Lower lobe of right lung (tissue), 2 donors: ENCODE results near the gene CABLES2. TPM values are rescaled to one million over a fixed set of nuclear protein-coding genes. Genes with fewer than 3 reads are reported as not detected.

Experiments
- ATAC-seq, 2 donors: fragments of 200-7000 bp; cut with Tn5 transposase; one replicate each; pipeline ENCODE4 v1.9.1; 2020 to 2022; ENCODE audit warnings: mild to moderate bottlenecking in 2 of 2, moderate library complexity in 2 of 2
- DNase-seq: peaks from one replicate; pipeline ENCODE4 v3.0.0-alpha.2; 2020
- H3K27ac ChIP-seq: fragments of 200-600 bp; one replicate; pipeline ENCODE4 v1.8.0; 2022
- H3K27me3 ChIP-seq: fragments of 200-600 bp; one replicate; pipeline ENCODE4 v1.8.0; 2022; ENCODE audit warnings: low read depth
- H3K36me3 ChIP-seq: fragments of 200-600 bp; one replicate; pipeline ENCODE4 v1.8.0; 2022; ENCODE audit warnings: mild to moderate bottlenecking
- H3K4me1 ChIP-seq: fragments of 200-600 bp; one replicate; pipeline ENCODE4 v1.8.0; 2022
- H3K4me3 ChIP-seq: fragments of 200-600 bp; one replicate; pipeline ENCODE4 v1.8.0; 2022; ENCODE audit warnings: mild to moderate bottlenecking
- H3K9me3 ChIP-seq: fragments of 200-600 bp; one replicate; pipeline ENCODE4 v1.8.0; 2022
- intact Hi-C: fragments of 100-400 bp; cut with DNase I; formaldehyde crosslinking; loops from one replicate; pipeline ENCODE4 v1.11.0; 2022
- total RNA-seq: library from RNA; stranded (reverse); fragmentation: NEBNext Ultra II Directional; extraction: Animal tissue kit (Norgen Biotek cat#: 25700); gene quantifications from one replicate; pipeline ENCODE4 v1.2.1, GENCODE V29; 2021
- TF ChIP-seq, protein P1 (sequence below): fragments of 200-600 bp; IDR thresholded peaks from one replicate; pipeline ENCODE4 v1.8.0; 2022; ENCODE audit warnings: antibody characterized with exemption, mild to moderate bottlenecking
- donor health status: DM: no; HTN: yes; CAD: no; lungs with severe emphysema.

Gene CABLES2
- total RNA-seq, 1 donor from 2014 or later, result 4.5 TPM

DNA sequence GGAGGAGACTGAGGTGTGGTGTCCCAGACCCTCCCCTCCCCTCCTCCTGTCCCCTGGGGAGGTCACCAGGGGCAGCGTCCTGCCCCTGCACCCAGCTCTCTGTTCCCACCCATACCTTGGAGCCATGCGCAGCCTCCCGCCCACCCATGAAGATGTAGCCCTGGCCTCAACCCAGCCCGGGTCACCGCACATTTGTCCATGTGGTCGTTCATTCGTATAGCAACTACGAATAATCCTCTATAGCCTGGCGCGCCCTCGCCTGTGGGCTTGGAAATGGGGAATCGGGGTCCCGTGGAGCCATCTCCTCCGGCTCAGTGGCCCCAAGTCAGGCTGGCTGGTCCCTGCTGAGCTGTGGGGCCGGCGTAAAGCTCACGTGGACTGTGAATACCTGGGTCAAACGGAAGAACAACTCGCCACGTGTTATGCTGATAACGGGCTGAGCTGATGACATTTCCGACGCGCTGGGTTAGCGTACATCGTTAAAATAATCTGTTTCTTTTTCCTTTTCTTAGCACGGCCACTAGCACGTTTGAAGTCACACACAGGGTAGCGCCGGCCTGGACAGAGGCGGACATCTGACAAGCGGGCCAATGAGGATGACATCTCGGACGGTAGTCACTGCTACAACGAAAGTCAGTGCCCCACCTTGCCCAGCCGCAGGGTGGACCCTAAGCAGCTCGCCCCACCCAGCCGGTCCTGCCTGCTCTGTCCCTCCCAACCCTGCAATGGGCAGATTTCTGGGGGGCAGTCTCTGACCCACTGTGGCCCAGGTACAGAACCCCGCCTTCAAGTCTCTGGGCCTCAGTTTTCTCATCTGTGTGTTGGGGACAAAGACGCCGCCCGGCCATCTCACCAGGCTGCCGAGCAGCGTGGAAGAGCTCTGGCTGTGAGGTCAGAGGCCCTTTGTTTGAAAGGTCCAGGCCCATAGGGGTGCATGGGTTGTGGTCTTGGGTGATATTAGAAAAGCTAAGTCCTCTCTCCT lies 40.1 kb upstream of the CABLES2 start:
- TF ChIP-seq, protein P1, sequence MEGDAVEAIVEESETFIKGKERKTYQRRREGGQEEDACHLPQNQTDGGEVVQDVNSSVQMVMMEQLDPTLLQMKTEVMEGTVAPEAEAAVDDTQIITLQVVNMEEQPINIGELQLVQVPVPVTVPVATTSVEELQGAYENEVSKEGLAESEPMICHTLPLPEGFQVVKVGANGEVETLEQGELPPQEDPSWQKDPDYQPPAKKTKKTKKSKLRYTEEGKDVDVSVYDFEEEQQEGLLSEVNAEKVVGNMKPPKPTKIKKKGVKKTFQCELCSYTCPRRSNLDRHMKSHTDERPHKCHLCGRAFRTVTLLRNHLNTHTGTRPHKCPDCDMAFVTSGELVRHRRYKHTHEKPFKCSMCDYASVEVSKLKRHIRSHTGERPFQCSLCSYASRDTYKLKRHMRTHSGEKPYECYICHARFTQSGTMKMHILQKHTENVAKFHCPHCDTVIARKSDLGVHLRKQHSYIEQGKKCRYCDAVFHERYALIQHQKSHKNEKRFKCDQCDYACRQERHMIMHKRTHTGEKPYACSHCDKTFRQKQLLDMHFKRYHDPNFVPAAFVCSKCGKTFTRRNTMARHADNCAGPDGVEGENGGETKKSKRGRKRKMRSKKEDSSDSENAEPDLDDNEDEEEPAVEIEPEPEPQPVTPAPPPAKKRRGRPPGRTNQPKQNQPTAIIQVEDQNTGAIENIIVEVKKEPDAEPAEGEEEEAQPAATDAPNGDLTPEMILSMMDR, result no peak
- no peaks in the 10 kb centered on the region for H3K36me3 ChIP-seq
- intact Hi-C loops, result no loop called here
- ATAC-seq (no peak), DNase-seq (no peak)
- peaks cover 27% of the 10 kb centered on the region for H3K27me3 ChIP-seq
- no peak overlapping the region for H3K27ac ChIP-seq
- no peaks in the 10 kb centered on the region for H3K9me3 ChIP-seq
- no peak overlapping the region for H3K4me3 ChIP-seq
- no peaks in the 10 kb centered on the region for H3K4me1 ChIP-seq

DNA sequence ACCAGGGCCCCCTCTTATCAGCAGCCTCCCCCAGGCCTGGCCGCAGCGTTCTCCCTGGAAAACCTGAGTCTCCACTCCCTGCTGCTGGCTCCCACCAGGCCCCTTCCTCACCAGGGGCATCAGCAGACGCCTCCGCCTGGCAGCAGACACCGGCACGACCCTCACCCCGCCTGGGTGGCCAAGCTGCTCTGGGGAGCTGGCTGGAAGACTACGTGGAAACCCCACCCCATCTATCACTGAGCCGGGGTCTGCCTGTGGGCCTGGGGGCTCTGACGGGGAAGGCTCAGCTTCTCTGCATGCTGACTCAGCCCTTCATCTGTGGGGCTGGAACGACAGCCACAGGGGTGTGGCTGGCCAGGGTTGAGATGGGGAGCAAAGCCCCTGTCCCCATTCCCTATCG lies 39.4 kb upstream of the CABLES2 start:
- no peak for ATAC-seq
- intact Hi-C loops, result no loop called here
- Histone ChIP-seq H3K27me3 (peaks cover 27% of the 10 kb centered on the region), H3K36me3 (no peaks in the 10 kb centered on the region), H3K9me3 (no peaks in the 10 kb centered on the region), H3K4me3 (no peak overlapping the region), H3K4me1 (no peaks in the 10 kb centered on the region), H3K27ac (no peak overlapping the region)
- TF ChIP-seq, protein P1, result no peak
- no peak for DNase-seq

DNA sequence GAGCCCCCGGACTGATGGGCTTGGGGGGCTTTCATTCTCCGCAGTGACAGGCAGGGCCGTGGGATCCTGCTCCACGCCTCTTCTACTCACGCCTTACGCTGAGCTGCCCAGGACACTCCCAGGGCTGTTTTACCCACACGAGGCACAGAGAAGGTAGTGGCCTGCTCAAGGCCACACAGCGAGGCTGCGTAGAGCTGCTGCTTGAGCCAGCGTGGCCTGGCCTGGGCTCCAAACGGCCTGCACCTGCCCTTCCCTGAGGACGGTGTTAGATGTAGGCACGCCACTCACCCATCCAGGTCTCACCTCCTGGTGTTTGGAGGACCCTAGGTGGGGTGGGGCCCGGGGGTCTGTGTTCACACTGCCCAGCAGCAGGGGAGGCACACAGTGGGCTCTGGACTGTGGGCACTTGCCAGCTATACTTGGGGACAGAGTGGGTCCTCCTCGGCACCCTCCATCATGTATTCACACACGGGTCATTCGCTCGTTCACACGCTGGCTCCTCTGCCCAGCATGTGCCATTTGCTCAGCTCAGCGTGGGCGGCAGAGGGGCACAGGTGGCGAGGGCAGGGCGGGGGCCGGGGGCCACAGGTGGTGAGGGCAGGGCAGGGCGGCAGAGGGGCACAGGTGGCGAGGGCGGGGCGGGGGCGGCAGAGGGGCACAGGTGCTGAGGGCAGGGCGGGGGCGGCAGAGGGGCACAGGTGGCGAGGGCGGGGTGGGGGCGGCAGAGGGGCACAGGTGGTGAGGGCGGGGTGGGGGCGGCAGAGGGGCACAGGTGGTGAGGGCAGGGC lies 38.7 kb upstream of the CABLES2 start:
- H3K4me1 ChIP-seq, result no peaks in the 10 kb centered on the region
- no peak overlapping the region for H3K4me3 ChIP-seq
- DNase-seq (no peak), ATAC-seq (no peak)
- no peaks in the 10 kb centered on the region for H3K36me3 ChIP-seq
- intact Hi-C loops, result no loop called here
- TF ChIP-seq, protein P1, result no peak
- no peaks in the 10 kb centered on the region for H3K9me3 ChIP-seq
- no peak overlapping the region for H3K27ac ChIP-seq
- H3K27me3 ChIP-seq, result peaks cover 27% of the 10 kb centered on the region

DNA sequence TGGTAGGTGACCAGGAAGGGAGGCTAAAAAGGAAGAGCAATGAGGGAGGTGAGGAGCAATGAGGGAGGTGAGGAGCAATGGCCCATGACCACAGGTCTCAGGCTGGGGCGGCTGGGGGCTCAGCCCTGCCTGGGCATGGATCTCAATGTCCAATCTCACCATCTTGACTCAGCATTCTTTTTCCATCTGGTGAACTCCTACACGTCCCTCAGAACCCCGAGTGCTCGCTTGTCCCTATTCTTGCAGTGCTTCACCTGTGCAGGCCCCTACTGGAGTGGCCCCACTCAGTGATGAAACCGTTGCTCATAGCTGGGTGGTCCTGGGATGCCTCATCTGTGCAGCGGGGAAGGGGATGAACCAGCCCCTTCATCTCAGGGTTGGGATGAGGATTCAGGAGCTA lies 37.2 kb upstream of the CABLES2 start:
- no peaks in the 10 kb centered on the region for H3K36me3 ChIP-seq
- intact Hi-C loops, result no loop called here
- no peak for DNase-seq
- no peak overlapping the region for H3K27ac ChIP-seq
- H3K27me3 ChIP-seq, result peaks cover 18% of the 10 kb centered on the region
- TF ChIP-seq, protein P1, result no peak
- no peak for ATAC-seq
- H3K9me3 ChIP-seq, result no peaks in the 10 kb centered on the region
- no peaks in the 10 kb centered on the region for H3K4me1 ChIP-seq
- no peak overlapping the region for H3K4me3 ChIP-seq

DNA sequence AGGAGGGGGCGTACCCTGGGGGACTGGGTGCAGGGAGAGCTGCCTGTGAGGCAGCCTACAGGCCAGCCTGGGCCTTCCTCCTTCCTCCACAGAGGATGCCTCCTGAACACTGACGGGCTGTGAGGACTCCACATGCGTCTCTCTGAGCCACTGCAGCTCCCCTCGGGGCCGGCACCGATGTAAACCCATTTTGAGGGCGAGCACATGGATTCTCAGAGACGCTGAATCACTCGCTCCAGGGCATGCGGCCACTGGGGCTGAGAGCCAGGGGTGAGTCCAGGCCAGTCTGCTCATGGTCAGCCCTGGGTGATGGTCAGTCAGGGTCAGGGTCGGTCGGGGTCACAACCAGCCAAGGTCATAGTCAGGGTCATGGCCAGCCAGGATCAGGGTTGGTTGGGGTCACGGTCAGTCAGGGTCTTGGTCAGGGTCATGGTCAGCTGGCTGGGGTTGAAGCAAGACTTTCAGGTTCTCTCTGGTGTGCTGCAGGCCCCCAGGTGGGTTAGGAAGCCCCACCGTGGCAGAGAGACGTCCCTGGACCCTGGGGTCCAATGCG lies 35.0 kb upstream of the CABLES2 start:
- DNase-seq, result no peak
- intact Hi-C loops, result no loop called here
- TF ChIP-seq, protein P1, result no peak
- Histone ChIP-seq H3K9me3 (no peaks in the 10 kb centered on the region), H3K4me1 (peaks cover 6% of the 10 kb centered on the region), H3K4me3 (no peak overlapping the region), H3K27me3 (peaks cover 11% of the 10 kb centered on the region), H3K27ac (no peak overlapping the region), H3K36me3 (no peaks in the 10 kb centered on the region)
- no peak for ATAC-seq
